HCT116 (cell line): ENCODE results near the gene SYTL4. TPM values are rescaled to one million over a fixed set of nuclear protein-coding genes. Genes with fewer than 3 reads are reported as not detected.

ENCODE experiments used
- ATAC-seq: fragments of 200-7000 bp; cut with Tn5 transposase; 2 replicates; pipeline ENCODE4 v1.9.1; 2020; ENCODE audit warnings: mild to moderate bottlenecking, moderate library complexity
- BruUV-seq: library from RNA; stranded (reverse); fragments of 400-500 nt; replicated peaks from 2 replicates; lab custom pipeline; 2021; lab: Mats Ljungman, UMichigan
- CTCF ChIA-PET: fragments of 300-600 bp; sonication (Branson Sonifier 250); formaldehyde crosslinking; loops from one replicate; lab custom pipeline; 2021; ENCODE audit warnings: antibody characterized with exemption; lab: Charles Lee
- POLR2A ChIA-PET: fragments of 300-600, 350-600 bp; sonication (Branson Sonifier 250); formaldehyde crosslinking; loops from one replicate; lab custom pipeline; 2021; ENCODE audit warnings: antibody characterized with exemption; lab: Charles Lee
- RAD21 ChIA-PET, 2 experiments: fragments of 300-600 bp; sonication (Branson Sonifier 250); formaldehyde crosslinking; loops; one replicate each; lab custom pipeline; 2023; ENCODE audit warnings: low total read pairs in 2 of 2; ENCODE audit not compliant: uncharacterized antibody in 2 of 2, unreplicated experiment in 2 of 2, low non-redundant PET in 1 of 2; lab: Charles Lee
- DNase-seq: peaks from one replicate; pipeline ENCODE4 v3.0.0-alpha.2; 2010; ENCODE audit warnings: low read depth, low spot score
- H2AFZ ChIP-seq: fragments of 200-600 bp; shearing (Covaris generic), sonication (generic); 2 replicates; pipeline ENCODE4 v1.6.1; 2017; ENCODE audit warnings: low read depth, mixed run types, mixed read lengths, antibody characterized with exemption, low read length; ENCODE audit not compliant: poor library complexity, severe bottlenecking
- H3K27ac ChIP-seq: 2 replicates; pipeline ENCODE4 v1.5.1; 2012; ENCODE audit warnings: low read depth, low read length
- H3K27me3 ChIP-seq: fragments of 200-600 bp; sonication (generic); 2 replicates; pipeline ENCODE4 v1.6.1; 2016; ENCODE audit warnings: mixed run types, low read length, mixed read lengths; ENCODE audit not compliant: insufficient read depth
- H3K36me3 ChIP-seq, 2 experiments: fragments of 200-500 bp in 1 of 2; fragments of 200-600 bp in 1 of 2; sonication (Bioruptor generic) in 1 of 2; sonication (generic) in 1 of 2; 2 replicates each; pipeline versions ENCODE4 v1.5.1 to v1.6.1; 2014 to 2016; ENCODE audit warnings: low read length in 2 of 2, inconsistent platforms in 1 of 2, mixed read lengths in 1 of 2, mixed run types in 1 of 2; ENCODE audit not compliant: insufficient read depth in 2 of 2, control insufficient read depth in 1 of 2
- H3K4me1 ChIP-seq, 2 experiments: fragments of 200-600 bp in 1 of 2; sonication (generic) in 1 of 2; 2 replicates each; pipeline versions ENCODE4 v1.5.1 to v1.6.1; 2012 to 2017; ENCODE audit warnings: low read length in 2 of 2, inconsistent platforms in 1 of 2, mild to moderate bottlenecking in 1 of 2, mixed read lengths in 1 of 2, mixed run types in 1 of 2, moderate library complexity in 1 of 2; ENCODE audit not compliant: insufficient read depth in 2 of 2, control insufficient read depth in 1 of 2
- H3K4me2 ChIP-seq: fragments of 200-600 bp; sonication (generic); 2 replicates; pipeline ENCODE4 v1.6.1; 2017; ENCODE audit warnings: mixed run types, low read length, mixed read lengths
- H3K4me3 ChIP-seq, 2 experiments: fragments of 200-600 bp in 1 of 2; sonication (generic) in 1 of 2; replicated peaks in 1 of 2; 2 replicates each; pipeline ENCODE4 v1.5.1; 2011 to 2016; ENCODE audit warnings: low read length in 2 of 2, control low read depth in 1 of 2, low read depth in 1 of 2, mild to moderate bottlenecking in 1 of 2, mixed read lengths in 1 of 2, mixed run types in 1 of 2
- H3K79me2 ChIP-seq: fragments of 200-600 bp; sonication (generic); 2 replicates; pipeline ENCODE4 v1.6.1; 2017; ENCODE audit warnings: mild to moderate bottlenecking, mixed run types, low read length, moderate library complexity, mixed read lengths; ENCODE audit not compliant: insufficient read depth
- H3K9ac ChIP-seq: fragments of 200-600 bp; sonication (generic); 2 replicates; pipeline ENCODE4 v1.6.1; 2016; ENCODE audit warnings: low read length, mixed read lengths
- H3K9me2 ChIP-seq: fragments of 200-600 bp; sonication (generic), shearing (Covaris generic); 2 replicates; pipeline ENCODE4 v1.6.1; 2017; ENCODE audit warnings: mixed run types, mild to moderate bottlenecking, moderate library complexity; ENCODE audit not compliant: insufficient read depth
- H3K9me3 ChIP-seq, 2 experiments: fragments of 200-500 bp in 1 of 2; fragments of 200-600 bp in 1 of 2; sonication (Bioruptor generic) in 1 of 2; sonication (generic) in 1 of 2; 2 replicates each; pipeline ENCODE4 v1.6.1; 2014 to 2017; ENCODE audit warnings: low read length in 2 of 2, mixed read lengths in 2 of 2, inconsistent platforms in 1 of 2, low read depth in 1 of 2, mild to moderate bottlenecking in 1 of 2, mixed run types in 1 of 2, moderate library complexity in 1 of 2; ENCODE audit not compliant: control insufficient read depth in 1 of 2, insufficient read depth in 1 of 2
- H4K20me1 ChIP-seq: fragments of 200-600 bp; sonication (generic), shearing (Covaris generic); 2 replicates; pipeline ENCODE4 v1.6.1; 2017; ENCODE audit warnings: mixed run types, mild to moderate bottlenecking, moderate library complexity; ENCODE audit not compliant: insufficient read depth
- CEBPB ChIP-seq: IDR thresholded peaks from 2 replicates; pipeline ENCODE4 v1.6.1; 2012; ENCODE audit warnings: low read depth
- EZH2phosphoT487 ChIP-seq: fragments of 200-600 bp; IDR thresholded peaks from 2 replicates; pipeline ENCODE4 v1.6.1; 2018; ENCODE audit warnings: antibody characterized with exemption, borderline replicate concordance
- FOSL1 ChIP-seq: IDR thresholded peaks from 2 replicates; pipeline ENCODE4 v1.6.1; 2012; ENCODE audit warnings: low read depth
- POLR2A ChIP-seq: IDR thresholded peaks from 2 replicates; pipeline ENCODE4 v1.7.0; 2011; ENCODE audit warnings: borderline replicate concordance; ENCODE audit not compliant: insufficient read depth, insufficient read length; ENCODE audit errors: extremely low read depth
- POLR2AphosphoS5 ChIP-seq: IDR thresholded peaks from 2 replicates; pipeline ENCODE4 v1.6.1; 2011; ENCODE audit warnings: mild to moderate bottlenecking, low read depth, low read length, moderate library complexity
- RAD21 ChIP-seq: IDR thresholded peaks from 2 replicates; pipeline ENCODE4 v1.6.1; 2012; ENCODE audit warnings: low read depth, mild to moderate bottlenecking
- SIN3A ChIP-seq: IDR thresholded peaks from 2 replicates; pipeline ENCODE4 v1.6.1; 2012; ENCODE audit warnings: low read depth
- SP1 ChIP-seq: IDR thresholded peaks from 2 replicates; pipeline ENCODE4 v1.6.1; 2012; ENCODE audit warnings: low read depth
- YY1 ChIP-seq: IDR thresholded peaks from 2 replicates; pipeline ENCODE4 v1.6.1; 2011; ENCODE audit warnings: low read length, low read depth, moderate library complexity, mild to moderate bottlenecking; ENCODE audit not compliant: insufficient replicate concordance; ENCODE audit errors: extremely low read depth
- ZFX ChIP-seq: fragments of 450-650 bp; IDR thresholded peaks from 2 replicates; pipeline ENCODE4 v1.6.1; 2017
- ZNF274 ChIP-seq: fragments of 200-500 bp; sonication (Bioruptor generic); IDR thresholded peaks from 2 replicates; pipeline ENCODE4 v1.6.1; 2014; ENCODE audit warnings: mild to moderate bottlenecking, low read depth, low read length, inconsistent platforms
- intact Hi-C: fragments of 100-400 bp; cut with micrococcal nuclease; formaldehyde crosslinking; loops from 2 replicates; pipeline ENCODE4 v1.10.0; 2022
- total RNA-seq: library from RNA; stranded (reverse); gene quantifications from one replicate; pipeline ENCODE4 v1.2.1, GENCODE V29; 2021; ENCODE audit not compliant: unreplicated experiment
- TF ChIP-seq, protein P1 (sequence below): IDR thresholded peaks from 2 replicates; pipeline ENCODE4 v1.6.1; 2012
- TF ChIP-seq, protein P2 (sequence below): IDR thresholded peaks from 2 replicates; pipeline ENCODE4 v1.6.1; 2012
- TF ChIP-seq, protein P3 (sequence below): IDR thresholded peaks from 2 replicates; pipeline ENCODE4 v1.6.1; 2011; ENCODE audit warnings: mild to moderate bottlenecking, low read length, moderate library complexity; ENCODE audit not compliant: insufficient replicate concordance; ENCODE audit errors: extremely low read depth
- TF ChIP-seq, protein P4 (sequence below), 3 experiments: fragments of 200-600 bp in 1 of 3; sonication (generic) in 1 of 3; IDR thresholded peaks in 2 of 3; conservative IDR thresholded peaks in 1 of 3; 2 replicates each; pipeline ENCODE4 v1.5.1; 2012 to 2017; ENCODE audit warnings: low read depth in 2 of 3, low read length in 2 of 3, antibody characterized with exemption in 1 of 3, borderline replicate concordance in 1 of 3, control low read depth in 1 of 3, mild to moderate bottlenecking in 1 of 3, mixed read lengths in 1 of 3, mixed run types in 1 of 3, moderate library complexity in 1 of 3; ENCODE audit not compliant: insufficient read depth in 1 of 3

The SYTL4 gene
- total RNA-seq, 1 experiment from 2014 or later: 8.8 TPM

DNA sequence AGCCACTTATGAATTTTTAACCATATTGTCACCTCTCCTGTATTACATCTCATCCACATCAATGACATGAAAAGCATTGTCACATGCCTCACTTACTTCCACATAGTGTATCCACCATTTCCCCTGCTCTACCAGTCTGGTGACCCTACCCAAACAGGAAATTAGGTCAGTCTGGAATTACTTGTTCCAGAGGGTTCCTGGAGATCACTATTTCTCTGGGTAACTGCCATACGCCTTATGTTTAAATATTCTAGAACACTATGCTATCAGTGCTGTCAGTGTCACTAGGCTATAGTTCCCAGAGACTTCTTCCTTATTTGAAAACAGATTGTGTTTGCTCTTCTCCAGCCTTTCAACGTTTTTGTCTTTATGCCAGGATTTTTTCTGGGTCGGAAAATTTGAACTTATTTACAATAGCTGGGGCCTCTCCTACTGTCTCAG is 73.0 kb downstream of the SYTL4 start:
- H3K9me2 ChIP-seq: no peaks in the 10 kb centered on the region
- ChIA-PET RAD21 (no interaction called here), POLR2A (no interaction called here), CTCF (interaction anchor here (0.7 kb wide), 1 partner anchor 12 kb away, joined by 4 read pairs; no protein-coding TSS in a partner anchor)
- no peaks in the 10 kb centered on the region for H3K9me3 ChIP-seq
- H3K4me1 ChIP-seq: peaks cover 0 to 8% of the 10 kb centered on the region in 2 experiments; a peak in 1 of 4 replicates
- no peaks in the 10 kb centered on the region for H3K36me3 ChIP-seq
- H3K4me2 ChIP-seq: no peak overlapping the region
- no peak overlapping the region for H3K27ac ChIP-seq
- TF ChIP-seq, protein P1, sequence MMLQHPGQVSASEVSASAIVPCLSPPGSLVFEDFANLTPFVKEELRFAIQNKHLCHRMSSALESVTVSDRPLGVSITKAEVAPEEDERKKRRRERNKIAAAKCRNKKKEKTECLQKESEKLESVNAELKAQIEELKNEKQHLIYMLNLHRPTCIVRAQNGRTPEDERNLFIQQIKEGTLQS: no peak
- TF ChIP-seq POLR2AphosphoS5 (no peak), SP1 (no peak), EZH2phosphoT487 (no peak), FOSL1 (no peak), ZNF274 (no peak), ZFX (no peak), SIN3A (no peak), CEBPB (no peak), YY1 (no peak)
- TF ChIP-seq, protein P2, sequence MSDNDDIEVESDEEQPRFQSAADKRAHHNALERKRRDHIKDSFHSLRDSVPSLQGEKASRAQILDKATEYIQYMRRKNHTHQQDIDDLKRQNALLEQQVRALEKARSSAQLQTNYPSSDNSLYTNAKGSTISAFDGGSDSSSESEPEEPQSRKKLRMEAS: no peak
- TF ChIP-seq, all 23 proteins: peak for 0
- BruUV-seq: no TSS peak
- DNase-seq (no peak), ATAC-seq (no peak)
- Histone ChIP-seq H4K20me1 (no peaks in the 10 kb centered on the region), H2AFZ (no peak overlapping the region), H3K27me3 (no peaks in the 10 kb centered on the region), H3K4me3 (no peak overlapping the region), H3K9ac (no peak overlapping the region), H3K79me2 (no peaks in the 10 kb centered on the region)
- intact Hi-C loops: no loop called here

DNA sequence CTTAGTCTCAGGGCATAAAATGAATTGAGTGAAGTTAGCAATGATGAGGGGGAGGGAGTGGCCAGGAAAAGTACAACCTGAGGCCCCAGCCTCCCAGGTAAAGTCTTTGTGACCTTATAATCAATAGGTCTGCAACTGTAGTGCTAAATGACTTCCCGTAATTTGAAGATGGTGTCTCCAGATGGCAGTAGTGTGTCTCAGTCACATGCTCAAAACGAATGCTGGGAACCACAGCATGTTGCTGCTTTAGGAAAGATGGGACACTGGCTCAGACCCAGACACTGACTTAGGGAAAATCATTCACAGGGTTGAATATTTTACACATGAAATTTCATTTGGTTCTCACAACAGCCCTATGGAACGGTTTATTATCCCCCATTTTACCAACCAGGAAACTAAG is 77.7 kb downstream of the SYTL4 start:
- ATAC-seq: peak; percentile 90
- BruUV-seq: no TSS peak
- no peak overlapping the region for H3K9ac ChIP-seq
- ChIA-PET RAD21 (no interaction called here), CTCF (interaction anchor here (0.6 to 1.4 kb wide), 4 partner anchors 17 to 207 kb away, joined by 3 to 5 read pairs (median 4); no protein-coding TSS in a partner anchor), POLR2A (no interaction called here)
- H3K4me1 ChIP-seq: peaks cover 0 to 23% of the 10 kb centered on the region in 2 experiments; a peak in 2 of 4 replicates
- no peak for DNase-seq
- no peak overlapping the region for H3K27ac ChIP-seq
- H2AFZ ChIP-seq: peak overlapping the region; percentile 92
- H3K27me3 ChIP-seq: no peaks in the 10 kb centered on the region
- no peaks in the 10 kb centered on the region for H3K36me3 ChIP-seq
- no peaks in the 10 kb centered on the region for H3K9me2 ChIP-seq
- no peak overlapping the region for H3K4me3 ChIP-seq
- no peaks in the 10 kb centered on the region for H3K9me3 ChIP-seq
- intact Hi-C loops: no loop called here
- H4K20me1 ChIP-seq: no peaks in the 10 kb centered on the region
- no peak overlapping the region for H3K4me2 ChIP-seq
- no peaks in the 10 kb centered on the region for H3K79me2 ChIP-seq
- TF ChIP-seq, protein P3, sequence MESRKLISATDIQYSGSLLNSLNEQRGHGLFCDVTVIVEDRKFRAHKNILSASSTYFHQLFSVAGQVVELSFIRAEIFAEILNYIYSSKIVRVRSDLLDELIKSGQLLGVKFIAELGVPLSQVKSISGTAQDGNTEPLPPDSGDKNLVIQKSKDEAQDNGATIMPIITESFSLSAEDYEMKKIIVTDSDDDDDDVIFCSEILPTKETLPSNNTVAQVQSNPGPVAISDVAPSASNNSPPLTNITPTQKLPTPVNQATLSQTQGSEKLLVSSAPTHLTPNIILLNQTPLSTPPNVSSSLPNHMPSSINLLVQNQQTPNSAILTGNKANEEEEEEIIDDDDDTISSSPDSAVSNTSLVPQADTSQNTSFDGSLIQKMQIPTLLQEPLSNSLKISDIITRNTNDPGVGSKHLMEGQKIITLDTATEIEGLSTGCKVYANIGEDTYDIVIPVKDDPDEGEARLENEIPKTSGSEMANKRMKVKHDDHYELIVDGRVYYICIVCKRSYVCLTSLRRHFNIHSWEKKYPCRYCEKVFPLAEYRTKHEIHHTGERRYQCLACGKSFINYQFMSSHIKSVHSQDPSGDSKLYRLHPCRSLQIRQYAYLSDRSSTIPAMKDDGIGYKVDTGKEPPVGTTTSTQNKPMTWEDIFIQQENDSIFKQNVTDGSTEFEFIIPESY: no peak
- TF ChIP-seq SP1 (no peak), RAD21 (peak; percentile 30; the same call in 1 of the 2 replicates), POLR2AphosphoS5 (no peak), POLR2A (no peak), FOSL1 (no peak)
- TF ChIP-seq, protein P2: peak; percentile 65
- TF ChIP-seq, protein P1: no peak
- TF ChIP-seq, protein P4, sequence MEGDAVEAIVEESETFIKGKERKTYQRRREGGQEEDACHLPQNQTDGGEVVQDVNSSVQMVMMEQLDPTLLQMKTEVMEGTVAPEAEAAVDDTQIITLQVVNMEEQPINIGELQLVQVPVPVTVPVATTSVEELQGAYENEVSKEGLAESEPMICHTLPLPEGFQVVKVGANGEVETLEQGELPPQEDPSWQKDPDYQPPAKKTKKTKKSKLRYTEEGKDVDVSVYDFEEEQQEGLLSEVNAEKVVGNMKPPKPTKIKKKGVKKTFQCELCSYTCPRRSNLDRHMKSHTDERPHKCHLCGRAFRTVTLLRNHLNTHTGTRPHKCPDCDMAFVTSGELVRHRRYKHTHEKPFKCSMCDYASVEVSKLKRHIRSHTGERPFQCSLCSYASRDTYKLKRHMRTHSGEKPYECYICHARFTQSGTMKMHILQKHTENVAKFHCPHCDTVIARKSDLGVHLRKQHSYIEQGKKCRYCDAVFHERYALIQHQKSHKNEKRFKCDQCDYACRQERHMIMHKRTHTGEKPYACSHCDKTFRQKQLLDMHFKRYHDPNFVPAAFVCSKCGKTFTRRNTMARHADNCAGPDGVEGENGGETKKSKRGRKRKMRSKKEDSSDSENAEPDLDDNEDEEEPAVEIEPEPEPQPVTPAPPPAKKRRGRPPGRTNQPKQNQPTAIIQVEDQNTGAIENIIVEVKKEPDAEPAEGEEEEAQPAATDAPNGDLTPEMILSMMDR (IDR thresholded peaks at IDR 0.05 in 2 of 3, conservative IDR thresholded peaks at IDR 0.05 in 1 of 3; ENCODE audit: borderline replicate concordance in 1 of 3, insufficient read depth in 1 of 3, low read depth in 2 of 3, low read length in 2 of 3): peak; percentile 5 to 29 (median 23); a peak in 3 of 6 replicates
